ENCODE data around the gene CPNE2. TPM values are rescaled to one million over a fixed set of nuclear protein-coding genes. Genes with fewer than 3 reads are reported as not detected.

CPNE2 gene
- total RNA-seq, 1 donor from 2014 or later, result 3.4 TPM

DNA sequence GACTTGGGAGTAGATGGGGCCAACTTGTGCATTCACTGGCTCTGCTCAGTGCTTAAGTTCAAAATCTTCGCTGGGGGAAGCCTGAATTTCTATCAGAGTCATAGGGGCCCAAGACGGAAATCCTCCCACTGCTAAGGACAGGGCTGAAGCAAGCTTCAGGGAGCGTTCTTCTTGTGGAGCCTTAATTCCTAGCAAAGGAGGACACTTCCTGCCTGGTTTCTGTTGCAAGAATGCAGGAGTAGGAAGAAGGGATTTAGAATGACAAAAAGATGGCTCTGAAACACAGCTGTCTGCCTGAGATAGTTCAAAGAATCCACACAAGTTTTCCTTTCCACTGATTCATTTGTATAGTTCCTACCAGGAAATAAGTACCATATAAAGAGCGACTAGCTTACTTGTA is 67.1 kb downstream of the CPNE2 start:
- Mint-ChIP-seq H3K4me1 (ENCODE audit: low read depth, unreplicated experiment) (no peaks in the 10 kb centered on the region), H3K27ac (ENCODE audit: unreplicated experiment) (no peak overlapping the region), H3K9me3 (ENCODE audit: unreplicated experiment) (no peaks in the 10 kb centered on the region), H3K4me3 (ENCODE audit: unreplicated experiment) (no peak overlapping the region), H3K36me3 (ENCODE audit: unreplicated experiment) (peaks cover 4% of the 10 kb centered on the region), H3K27me3 (ENCODE audit: unreplicated experiment) (no peaks in the 10 kb centered on the region)
- no peak for DNase-seq
- TF ChIP-seq, protein P1, sequence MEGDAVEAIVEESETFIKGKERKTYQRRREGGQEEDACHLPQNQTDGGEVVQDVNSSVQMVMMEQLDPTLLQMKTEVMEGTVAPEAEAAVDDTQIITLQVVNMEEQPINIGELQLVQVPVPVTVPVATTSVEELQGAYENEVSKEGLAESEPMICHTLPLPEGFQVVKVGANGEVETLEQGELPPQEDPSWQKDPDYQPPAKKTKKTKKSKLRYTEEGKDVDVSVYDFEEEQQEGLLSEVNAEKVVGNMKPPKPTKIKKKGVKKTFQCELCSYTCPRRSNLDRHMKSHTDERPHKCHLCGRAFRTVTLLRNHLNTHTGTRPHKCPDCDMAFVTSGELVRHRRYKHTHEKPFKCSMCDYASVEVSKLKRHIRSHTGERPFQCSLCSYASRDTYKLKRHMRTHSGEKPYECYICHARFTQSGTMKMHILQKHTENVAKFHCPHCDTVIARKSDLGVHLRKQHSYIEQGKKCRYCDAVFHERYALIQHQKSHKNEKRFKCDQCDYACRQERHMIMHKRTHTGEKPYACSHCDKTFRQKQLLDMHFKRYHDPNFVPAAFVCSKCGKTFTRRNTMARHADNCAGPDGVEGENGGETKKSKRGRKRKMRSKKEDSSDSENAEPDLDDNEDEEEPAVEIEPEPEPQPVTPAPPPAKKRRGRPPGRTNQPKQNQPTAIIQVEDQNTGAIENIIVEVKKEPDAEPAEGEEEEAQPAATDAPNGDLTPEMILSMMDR (IDR thresholded peaks at IDR 0.05; ENCODE audit: partially characterized antibody, unreplicated experiment), result no peak

DNA sequence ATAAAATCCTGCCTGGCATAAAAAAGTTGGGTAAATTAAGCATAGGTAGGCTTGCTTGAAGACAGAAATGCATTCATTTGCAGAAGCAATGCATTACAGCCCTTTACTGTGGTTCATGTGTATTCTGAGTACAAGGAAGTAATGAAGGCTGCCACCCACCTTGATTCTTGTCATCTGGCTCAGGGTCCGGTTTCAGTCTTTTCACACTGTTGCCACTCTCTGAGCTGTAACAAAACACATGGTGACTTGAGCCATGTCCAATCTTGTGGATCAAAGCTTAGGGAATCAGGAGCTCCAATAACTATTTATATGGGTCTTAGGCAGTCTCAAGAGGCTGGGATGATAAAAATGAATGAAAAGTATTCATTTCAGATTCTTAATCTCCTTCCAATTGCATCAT is 71.5 kb downstream of the CPNE2 start:
- Mint-ChIP-seq H3K9me3 (ENCODE audit: unreplicated experiment) (no peaks in the 10 kb centered on the region), H3K4me3 (ENCODE audit: unreplicated experiment) (no peak overlapping the region), H3K4me1 (ENCODE audit: low read depth, unreplicated experiment) (peaks cover 7% of the 10 kb centered on the region), H3K27ac (ENCODE audit: unreplicated experiment) (no peak overlapping the region), H3K36me3 (ENCODE audit: unreplicated experiment) (peaks cover 5% of the 10 kb centered on the region), H3K27me3 (ENCODE audit: unreplicated experiment) (no peaks in the 10 kb centered on the region)
- DNase-seq, result no peak
- TF ChIP-seq, protein P1 (IDR thresholded peaks at IDR 0.05; ENCODE audit: partially characterized antibody, unreplicated experiment), result no peak

DNA sequence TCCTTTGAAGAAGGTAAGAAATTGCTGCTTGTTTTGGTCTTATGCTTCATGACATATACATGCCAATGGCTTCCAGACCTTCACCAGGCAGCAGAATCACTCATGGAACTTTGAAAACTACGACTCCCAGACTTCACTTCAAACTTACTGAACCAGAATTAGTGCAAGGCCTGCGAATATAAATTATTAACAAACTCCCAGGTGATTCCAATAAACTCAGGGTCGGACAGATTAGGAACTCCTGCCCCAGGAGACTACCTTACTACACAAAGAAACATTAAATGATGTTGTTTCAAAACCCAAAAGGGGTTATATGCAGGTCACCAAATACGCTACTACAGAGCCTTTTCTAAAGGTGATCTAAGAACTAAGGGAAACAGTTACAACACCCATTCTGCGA is 73.1 kb downstream of the CPNE2 start:
- Mint-ChIP-seq H3K9me3 (ENCODE audit: unreplicated experiment) (no peaks in the 10 kb centered on the region), H3K4me3 (ENCODE audit: unreplicated experiment) (no peak overlapping the region), H3K36me3 (ENCODE audit: unreplicated experiment) (peaks cover 5% of the 10 kb centered on the region), H3K27ac (ENCODE audit: unreplicated experiment) (no peak overlapping the region), H3K27me3 (ENCODE audit: unreplicated experiment) (no peaks in the 10 kb centered on the region), H3K4me1 (ENCODE audit: low read depth, unreplicated experiment) (peaks cover 7% of the 10 kb centered on the region)
- TF ChIP-seq, protein P1 (IDR thresholded peaks at IDR 0.05; ENCODE audit: partially characterized antibody, unreplicated experiment), result no peak
- no peak for DNase-seq

DNA sequence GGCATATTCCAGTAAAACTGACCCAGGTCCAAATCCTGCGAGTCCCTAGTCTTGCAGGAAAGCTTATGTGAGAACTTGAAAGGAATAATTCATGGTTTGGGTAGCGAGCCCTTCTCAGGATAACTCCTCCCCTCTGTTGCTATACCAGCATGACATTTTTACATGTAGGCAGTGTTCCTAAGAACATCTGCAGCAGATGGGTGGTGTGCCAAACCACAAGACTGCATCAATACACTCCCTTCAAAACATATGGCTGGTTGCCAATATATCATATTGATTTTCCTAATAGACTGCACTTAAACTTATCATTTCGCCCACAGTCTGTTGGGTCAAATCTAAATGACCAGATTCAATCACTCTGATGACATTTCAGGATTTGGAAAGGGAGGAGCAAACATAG is 73.6 kb downstream of the CPNE2 start:
- Mint-ChIP-seq H3K9me3 (ENCODE audit: unreplicated experiment) (no peaks in the 10 kb centered on the region), H3K36me3 (ENCODE audit: unreplicated experiment) (peaks cover 5% of the 10 kb centered on the region), H3K27me3 (ENCODE audit: unreplicated experiment) (no peaks in the 10 kb centered on the region), H3K27ac (ENCODE audit: unreplicated experiment) (no peak overlapping the region), H3K4me1 (ENCODE audit: low read depth, unreplicated experiment) (peaks cover 7% of the 10 kb centered on the region), H3K4me3 (ENCODE audit: unreplicated experiment) (no peak overlapping the region)
- TF ChIP-seq, protein P1 (IDR thresholded peaks at IDR 0.05; ENCODE audit: partially characterized antibody, unreplicated experiment), result no peak
- no peak for DNase-seq

DNA sequence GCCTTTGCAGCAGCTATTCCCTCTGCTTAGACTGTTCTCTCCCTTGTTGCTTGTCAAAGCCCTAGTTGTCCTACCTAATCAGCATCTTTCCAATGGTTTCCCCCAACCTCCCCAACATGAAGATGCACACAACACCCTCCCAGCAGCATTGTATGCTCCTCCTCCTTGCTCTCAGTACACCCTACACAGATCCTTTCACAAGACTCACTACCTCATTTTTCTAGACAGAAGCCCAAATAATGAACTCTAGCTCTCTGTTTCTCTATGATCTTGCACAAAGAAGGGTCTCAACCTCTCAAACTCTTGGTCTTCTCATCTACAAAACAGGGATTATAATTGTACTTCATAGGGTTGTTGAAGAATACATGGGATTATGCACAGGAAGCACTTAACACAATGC is 74.1 kb downstream of the CPNE2 start:
- no peak for DNase-seq
- Mint-ChIP-seq H3K9me3 (ENCODE audit: unreplicated experiment) (no peaks in the 10 kb centered on the region), H3K36me3 (ENCODE audit: unreplicated experiment) (peaks cover 5% of the 10 kb centered on the region), H3K27me3 (ENCODE audit: unreplicated experiment) (no peaks in the 10 kb centered on the region), H3K27ac (ENCODE audit: unreplicated experiment) (no peak overlapping the region), H3K4me3 (ENCODE audit: unreplicated experiment) (no peak overlapping the region), H3K4me1 (ENCODE audit: low read depth, unreplicated experiment) (peaks cover 7% of the 10 kb centered on the region)
- TF ChIP-seq, protein P1 (IDR thresholded peaks at IDR 0.05; ENCODE audit: partially characterized antibody, unreplicated experiment), result no peak
